Left ventricle myocardium superior (tissue), 1 donor: Measurements from ENCODE around the gene WNT11. TPM values are rescaled to one million over a fixed set of nuclear protein-coding genes. Genes with fewer than 3 reads are reported as not detected.
A peak's percentile ranks its signal among the peaks of the same experiment; 100 is the strongest.

Experiments used
- ATAC-seq: fragments of 200-7000 bp; cut with Tn5 transposase; one replicate; pipeline ENCODE4 v1.9.1; 2020; ENCODE audit warnings: mild to moderate bottlenecking, moderate library complexity
- DNase-seq: peaks from one replicate; pipeline ENCODE4 v3.0.0-alpha.2; 2020
- intact Hi-C: fragments of 100-400 bp; cut with micrococcal nuclease; formaldehyde crosslinking; loops from one replicate; pipeline ENCODE4 v1.11.0; 2022
- total RNA-seq: library from RNA; stranded (reverse); fragmentation: NEBNext Ultra II Directional; extraction: Animal tissue kit (Norgen Biotek cat#: 25700); gene quantifications from one replicate; pipeline ENCODE4 v1.2.1, GENCODE V29; 2021
- donor health status: DM: no; HTN: yes; CAD: no; lungs with severe emphysema.

The WNT11 gene
- total RNA-seq, 1 donor from 2014 or later = 15.2 TPM

GRCh38 chr11:76189682-76190081 lies 16.6 kb downstream of the WNT11 start:
- intact Hi-C loops = no loop called here
- ATAC-seq (no peak), DNase-seq (no peak)

GRCh38 chr11:76188873-76189272 lies 17.4 kb downstream of the WNT11 start:
- intact Hi-C loops = no loop called here
- ATAC-seq = no peak

GRCh38 chr11:76186776-76187279 lies 19.5 kb downstream of the WNT11 start:
- peak; percentile 37 for ATAC-seq

More at GRCh38 chr11:76188873-76189272, 17.4 kb downstream of the WNT11 start:
- no peak for DNase-seq

GRCh38 chr11:76185931-76186401 lies 20.3 kb downstream of the WNT11 start:
- intact Hi-C loops = no loop called here
- DNase-seq = peak; percentile 66
- peak; percentile 60 for ATAC-seq

More at GRCh38 chr11:76186776-76187279, 19.5 kb downstream of the WNT11 start:
- no peak for DNase-seq
- intact Hi-C loops = no loop called here

- ATAC-seq (peak; percentile 28), DNase-seq (peak; percentile 42)
- intact Hi-C loops = no loop called here
Measured at GRCh38 chr11:76185511-76185910, 20.8 kb downstream of the WNT11 start.

GRCh38 chr11:76184551-76184993 lies 21.7 kb downstream of the WNT11 start:
- ATAC-seq (peak; percentile 36), DNase-seq (no peak)
- intact Hi-C loops = no loop called here

GRCh38 chr11:76181371-76181770 lies 24.9 kb downstream of the WNT11 start:
- no peak for DNase-seq
- intact Hi-C loops = no loop called here

GRCh38 chr11:76179147-76179546 lies 27.2 kb downstream of the WNT11 start:
- no peak for ATAC-seq
- intact Hi-C loops = no loop called here
- no peak for DNase-seq

More at GRCh38 chr11:76181371-76181770, 24.9 kb downstream of the WNT11 start:
- no peak for ATAC-seq

GRCh38 chr11:76177250-76177686 lies 29.0 kb downstream of the WNT11 start:
- DNase-seq = no peak
- no peak for ATAC-seq
- intact Hi-C loops = no loop called here

GRCh38 chr11:76176463-76176862 lies 29.8 kb downstream of the WNT11 start:
- ATAC-seq (no peak), DNase-seq (no peak)
- intact Hi-C loops = no loop called here

- intact Hi-C loops = no loop called here
- ATAC-seq (no peak), DNase-seq (no peak)
Measured at GRCh38 chr11:76175783-76176182, 30.5 kb downstream of the WNT11 start.

GRCh38 chr11:76174330-76174729 lies 32.0 kb downstream of the WNT11 start:
- intact Hi-C loops = no loop called here
- no peak for ATAC-seq
- DNase-seq = no peak

- no peak for DNase-seq
- intact Hi-C loops = no loop called here
- no peak for ATAC-seq
Measured at GRCh38 chr11:76173663-76174062, 32.6 kb downstream of the WNT11 start.

- no peak for ATAC-seq
- DNase-seq = no peak
- intact Hi-C loops = no loop called here
Measured at GRCh38 chr11:76172583-76172982, 33.7 kb downstream of the WNT11 start.

- DNase-seq = no peak
- intact Hi-C loops = no loop called here
- no peak for ATAC-seq
Measured at GRCh38 chr11:76170468-76170867, 35.8 kb downstream of the WNT11 start.

GRCh38 chr11:76169473-76169896 lies 36.8 kb downstream of the WNT11 start:
- DNase-seq = no peak
- intact Hi-C loops = no loop called here
- ATAC-seq = no peak

- intact Hi-C loops = no loop called here
- DNase-seq (no peak), ATAC-seq (no peak)
Measured at GRCh38 chr11:76167590-76167989, 38.7 kb downstream of the WNT11 start.

GRCh38 chr11:76166314-76166713 lies 40.0 kb downstream of the WNT11 start:
- ATAC-seq (no peak), DNase-seq (peak; percentile 6)
- intact Hi-C loops = no loop called here

- DNase-seq = peak; percentile 16
- no peak for ATAC-seq
- intact Hi-C loops = no loop called here
Measured at GRCh38 chr11:76164861-76165751, 41.2 kb downstream of the WNT11 start.

GRCh38 chr11:76164081-76164480 lies 42.2 kb downstream of the WNT11 start:
- ATAC-seq = no peak
- intact Hi-C loops = no loop called here
- peak; percentile 11 for DNase-seq
